HG03354 (cell line): Measurements from ENCODE around the gene SWSAP1.
"Not testable (repeated sequence)": the region's sequence is repeated elsewhere in the genome, so short reads cannot be mapped to it uniquely, and the experiment has no call there.

Experiments
- ATAC-seq: cut with Tn5 transposase; IDR thresholded peaks from one replicate; pipeline ENCODE4 v1.9.1; 2021; ENCODE audit warnings: mild to moderate bottlenecking; ENCODE audit not compliant: unreplicated experiment, poor library complexity, severe bottlenecking

Gene SWSAP1

DNA sequence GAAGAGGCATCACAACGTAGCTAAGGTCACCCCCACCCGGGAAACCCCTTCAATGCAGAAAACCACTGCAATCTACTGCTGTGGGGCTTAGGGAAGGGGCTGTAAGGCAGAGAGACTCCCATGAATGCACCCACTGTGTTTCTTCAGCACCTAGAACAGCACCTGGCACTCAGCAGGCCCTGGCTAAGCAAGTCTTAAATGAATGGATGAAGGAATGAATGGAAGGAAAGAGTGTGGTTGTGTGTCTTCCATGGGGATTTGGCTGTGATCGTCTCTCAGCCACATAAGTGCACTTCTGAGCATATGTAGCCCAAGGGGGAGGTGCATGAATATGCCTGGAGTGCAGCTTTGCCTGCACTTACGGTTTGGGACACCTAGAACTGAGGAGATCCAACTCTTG lies 25.3 kb upstream of the SWSAP1 start:
- no peak for ATAC-seq

DNA sequence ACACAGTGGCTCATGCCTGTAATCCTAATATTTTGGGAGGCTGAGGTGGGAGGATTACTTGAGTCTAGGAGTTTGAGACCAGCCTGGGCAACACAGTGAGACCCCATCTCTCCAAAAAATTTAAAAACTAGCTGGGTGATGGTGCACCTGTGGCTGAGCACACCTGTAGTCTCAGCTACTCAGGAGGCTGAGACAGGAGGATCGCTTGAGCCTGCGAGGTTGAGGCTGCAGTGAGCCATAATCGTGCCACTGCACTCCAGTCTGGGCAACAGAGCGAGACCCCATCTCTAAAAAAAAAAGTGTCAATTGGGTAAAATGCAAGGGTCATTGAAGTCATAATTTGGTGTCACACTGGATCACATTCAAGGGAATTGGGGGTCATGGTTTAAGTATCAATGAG lies 20.4 kb upstream of the SWSAP1 start:
- not testable (repeated sequence) for ATAC-seq

DNA sequence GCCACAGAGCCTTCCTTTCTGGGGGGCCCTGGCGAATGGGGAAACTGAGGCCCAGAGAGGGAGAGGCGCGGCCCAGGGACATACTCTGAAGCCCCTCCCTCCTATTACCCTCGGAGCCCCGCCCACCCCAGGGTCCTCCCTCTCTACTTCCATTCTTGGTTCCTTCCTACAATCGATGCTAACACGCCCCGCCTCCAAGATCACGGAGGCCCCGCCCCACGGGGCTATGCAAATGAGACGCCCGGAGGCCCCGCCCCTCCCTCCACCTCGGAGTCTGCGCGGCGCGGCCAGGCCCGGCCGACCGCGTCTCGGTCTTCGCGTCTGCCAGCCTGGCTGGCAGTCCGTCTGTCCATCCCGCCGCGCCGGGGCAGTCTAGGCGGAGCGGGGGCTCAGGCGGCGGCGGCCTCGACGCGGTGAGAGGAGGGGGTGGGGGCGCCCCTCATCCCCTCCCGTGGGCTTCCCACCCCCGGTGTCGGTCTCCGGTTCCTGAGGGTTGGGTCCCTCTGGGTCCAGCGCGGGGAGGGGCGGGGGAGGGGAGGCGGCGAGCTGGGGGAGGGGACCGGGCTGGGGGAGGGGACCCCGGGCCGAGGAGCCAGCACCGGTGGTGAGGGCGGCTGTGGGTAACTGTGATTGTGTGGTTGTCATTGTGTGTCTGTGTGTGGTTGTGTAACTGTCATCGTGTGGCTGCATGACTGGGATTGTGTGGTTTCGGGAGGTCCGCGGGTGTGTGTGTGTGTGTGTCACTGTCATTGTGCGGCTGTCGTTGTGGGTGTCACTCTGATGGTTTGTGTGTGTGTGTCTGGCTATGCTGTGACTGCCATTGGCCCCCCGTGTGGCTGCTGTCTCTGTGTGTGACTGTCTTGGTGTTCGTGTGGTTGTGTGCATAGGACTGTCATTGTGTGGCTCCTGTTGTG lies 19.0 kb upstream of the SWSAP1 start, which contains the start of gene PLPPR2:
Gene PLPPR2, plus strand, starts transcription at position 273 of the 914 bp plus-strand sequence. CDS start 2,242 bp downstream, outside the sequence.
- ATAC-seq = peak; percentile 55

DNA sequence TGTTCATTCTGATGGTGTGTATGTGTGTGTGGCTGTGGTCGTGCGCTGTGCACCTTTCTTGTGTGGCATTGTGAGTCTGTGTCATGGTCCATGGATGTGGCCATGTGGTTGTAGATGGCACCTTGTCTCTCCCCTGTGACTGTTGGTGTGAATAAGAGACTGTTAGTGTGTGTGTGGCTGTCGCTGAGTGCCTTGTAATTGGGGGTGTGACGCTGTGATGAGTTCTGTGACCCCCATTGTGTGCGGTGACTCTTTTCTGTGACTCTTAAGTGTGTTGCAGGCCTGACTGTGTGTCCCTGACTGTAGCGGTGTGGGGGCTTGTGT lies 18.4 kb upstream of the SWSAP1 start:
- no peak for ATAC-seq

DNA sequence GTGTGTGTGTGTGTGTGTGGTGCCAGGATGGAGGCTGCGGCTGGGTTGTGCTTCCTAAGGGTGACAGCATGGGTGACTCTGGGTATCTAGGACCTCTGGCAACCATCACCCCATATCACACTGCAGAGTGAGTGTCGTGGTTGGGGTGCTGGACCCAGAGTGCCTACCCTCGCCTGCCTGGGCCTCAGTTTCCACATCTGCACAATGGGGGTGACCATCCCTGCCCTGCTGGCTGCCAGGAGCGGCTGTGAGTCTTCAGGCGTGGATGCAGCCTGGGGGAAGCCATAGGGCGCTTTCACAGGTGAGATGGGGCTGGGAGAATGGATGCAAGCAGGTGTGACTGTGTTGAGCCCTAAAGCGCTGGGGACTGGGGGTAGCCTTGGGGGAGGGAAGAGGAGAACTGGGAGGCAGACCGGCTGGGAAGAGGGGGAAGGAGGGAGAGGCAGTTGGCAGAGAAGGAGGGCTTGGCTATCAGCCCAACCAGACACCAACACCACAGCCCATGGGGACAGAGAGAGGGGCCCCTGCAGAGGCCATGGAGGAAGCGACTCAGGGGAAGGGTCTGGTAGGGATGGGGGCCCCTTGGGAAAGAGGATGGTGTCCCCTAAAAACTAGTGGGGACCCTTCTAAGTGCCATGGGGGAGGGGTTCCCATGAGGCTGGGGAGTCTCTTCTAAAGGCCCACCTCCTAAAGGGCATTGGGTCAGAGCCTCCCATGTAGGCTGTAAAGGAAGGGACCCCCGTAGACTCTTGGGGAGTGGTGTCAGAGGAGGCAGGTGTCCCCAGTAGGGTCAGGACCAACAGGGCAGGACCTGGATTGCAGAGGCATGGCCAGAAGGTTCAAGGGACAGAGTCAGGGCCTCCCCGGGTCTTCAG lies 17.6 kb upstream of the SWSAP1 start:
- no peak for ATAC-seq

DNA sequence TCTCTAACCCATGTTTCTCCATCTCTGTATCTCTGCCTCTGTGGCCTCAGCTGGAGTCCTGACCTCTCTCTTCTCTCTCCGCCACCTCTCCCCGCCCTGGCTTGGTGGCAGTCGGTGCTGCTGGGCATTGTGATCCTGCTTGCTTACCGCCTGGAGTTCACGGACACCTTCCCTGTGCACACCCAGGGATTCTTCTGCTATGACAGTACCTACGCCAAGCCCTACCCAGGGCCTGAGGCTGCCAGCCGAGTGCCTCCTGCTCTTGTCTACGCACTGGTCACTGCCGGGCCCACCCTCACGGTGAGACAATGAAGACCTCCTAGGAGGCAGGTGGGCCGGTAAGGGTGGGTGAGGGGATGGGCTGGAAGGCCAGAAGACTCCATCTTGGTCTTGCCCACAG lies 15.0 kb upstream of the SWSAP1 start:
- no peak for ATAC-seq

DNA sequence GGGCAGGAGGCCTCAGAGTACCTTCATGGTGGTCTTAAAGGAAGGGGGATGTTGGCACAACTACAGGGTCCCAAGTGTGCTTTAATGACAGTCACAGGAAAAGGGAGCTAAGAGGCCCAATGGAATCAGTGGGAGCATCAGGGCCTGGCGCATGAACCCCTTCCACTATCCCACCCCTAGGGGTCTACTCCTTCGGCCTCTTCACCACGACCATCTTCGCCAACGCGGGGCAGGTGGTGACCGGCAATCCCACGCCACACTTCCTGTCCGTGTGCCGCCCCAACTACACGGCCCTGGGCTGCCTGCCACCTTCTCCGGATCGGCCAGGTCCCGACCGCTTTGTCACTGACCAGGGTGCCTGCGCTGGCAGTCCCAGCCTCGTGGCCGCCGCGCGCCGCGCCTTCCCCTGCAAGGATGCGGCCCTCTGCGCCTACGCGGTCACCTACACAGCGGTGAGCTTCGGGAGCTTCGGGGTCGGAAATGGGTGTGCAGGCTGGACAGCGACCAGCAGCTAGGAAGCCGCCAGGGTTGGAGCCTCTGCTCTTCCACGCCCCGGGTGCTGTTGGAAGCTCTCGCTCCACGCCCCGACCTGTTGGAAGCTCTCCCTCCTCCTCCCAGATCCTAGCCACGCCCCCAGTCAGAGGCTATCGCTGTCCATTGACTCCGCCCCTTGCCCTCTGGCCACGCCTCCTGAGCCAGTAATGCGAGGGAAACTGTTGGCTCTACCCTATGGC lies 13.3 kb upstream of the SWSAP1 start:
- ATAC-seq = no peak

DNA sequence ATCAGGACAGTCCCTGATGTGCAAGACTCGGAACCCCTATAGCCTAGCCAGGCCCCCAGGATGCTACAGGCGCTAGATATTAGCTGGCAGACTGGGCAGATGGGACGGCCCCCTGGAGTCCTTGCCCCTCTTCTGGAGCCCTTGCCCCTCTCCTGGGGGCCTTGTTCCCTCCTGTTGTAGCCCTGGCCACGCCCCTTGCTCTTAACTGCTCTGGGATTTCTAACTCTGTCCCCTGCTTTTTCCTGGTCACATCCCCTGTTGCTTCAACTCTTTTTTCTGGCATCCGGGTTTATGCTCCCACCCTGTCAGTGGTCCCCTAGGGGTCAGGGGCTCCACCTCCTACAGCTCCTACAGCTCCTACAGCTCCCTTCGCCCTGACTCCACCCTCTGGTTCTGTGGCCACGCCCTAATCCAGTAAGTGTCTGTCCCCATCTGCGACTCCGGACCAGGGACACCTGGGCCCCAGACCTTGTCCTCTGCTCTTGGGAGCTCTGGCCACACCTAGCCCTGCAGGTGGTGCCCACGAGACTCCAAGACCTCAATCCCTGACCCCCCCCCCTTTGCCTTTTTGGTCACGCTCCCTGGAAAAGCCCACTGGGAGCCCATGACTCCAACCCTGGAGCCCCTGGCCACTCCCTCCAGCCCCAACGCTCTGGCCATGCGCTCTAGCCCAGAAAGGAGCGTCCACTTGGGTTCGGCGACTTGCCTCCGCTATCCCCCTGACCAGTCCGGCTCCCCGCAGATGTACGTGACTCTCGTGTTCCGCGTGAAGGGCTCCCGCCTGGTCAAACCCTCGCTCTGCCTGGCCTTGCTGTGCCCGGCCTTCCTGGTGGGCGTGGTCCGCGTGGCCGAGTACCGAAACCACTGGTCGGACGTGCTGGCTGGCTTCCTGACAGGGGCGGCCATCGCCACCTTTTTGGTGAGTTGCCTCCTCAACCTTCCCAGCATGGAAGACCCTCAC lies 12.4 kb upstream of the SWSAP1 start:
- no peak for ATAC-seq

DNA sequence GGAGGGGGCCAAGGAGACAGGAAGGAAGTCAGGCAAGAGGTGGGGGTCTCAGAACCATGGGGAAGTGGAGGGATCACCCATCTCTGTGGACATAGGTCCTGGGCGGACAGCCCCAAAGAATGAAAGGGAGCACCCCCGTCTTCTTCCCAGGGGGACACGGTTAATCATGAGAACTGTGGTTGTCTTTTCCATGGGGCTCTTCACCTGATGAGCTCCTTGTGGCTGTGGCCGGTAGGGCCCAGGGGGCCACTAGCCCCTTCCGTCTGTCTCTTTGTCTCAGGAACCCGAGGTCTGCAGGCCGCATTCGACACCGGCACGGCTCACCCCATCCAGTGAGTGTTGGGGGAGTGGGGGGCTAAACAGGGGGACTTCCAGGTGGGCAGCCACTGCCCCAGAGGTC lies 10.6 kb upstream of the SWSAP1 start:
- ATAC-seq = no peak

DNA sequence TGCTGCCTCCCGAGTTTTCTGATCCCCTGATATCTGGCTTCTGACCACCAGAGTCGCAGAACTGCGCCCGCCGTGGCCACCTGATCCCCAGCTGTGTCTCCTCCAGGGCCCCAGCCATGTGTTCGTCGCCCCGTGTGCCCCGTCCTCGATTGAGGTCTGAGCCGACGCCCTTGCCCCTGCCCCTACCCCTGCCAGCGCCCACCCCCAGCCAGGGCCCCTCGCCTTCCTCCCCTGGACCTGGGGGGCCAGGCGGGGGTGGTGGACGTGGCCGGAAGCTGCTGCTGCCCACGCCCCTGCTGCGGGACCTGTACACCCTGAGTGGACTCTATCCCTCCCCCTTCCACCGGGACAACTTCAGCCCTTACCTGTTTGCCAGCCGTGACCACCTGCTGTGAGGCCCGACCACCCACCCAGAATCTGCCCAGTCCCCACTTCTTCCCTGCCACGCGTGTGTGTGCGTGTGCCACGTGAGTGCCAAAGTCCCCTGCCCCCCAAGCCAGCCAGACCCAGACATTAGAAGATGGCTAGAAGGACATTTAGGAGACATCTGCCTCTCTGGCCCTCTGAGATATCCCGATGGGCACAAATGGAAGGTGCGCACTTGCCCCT lies 10.1 kb upstream of the SWSAP1 start:
- ATAC-seq = no peak

DNA sequence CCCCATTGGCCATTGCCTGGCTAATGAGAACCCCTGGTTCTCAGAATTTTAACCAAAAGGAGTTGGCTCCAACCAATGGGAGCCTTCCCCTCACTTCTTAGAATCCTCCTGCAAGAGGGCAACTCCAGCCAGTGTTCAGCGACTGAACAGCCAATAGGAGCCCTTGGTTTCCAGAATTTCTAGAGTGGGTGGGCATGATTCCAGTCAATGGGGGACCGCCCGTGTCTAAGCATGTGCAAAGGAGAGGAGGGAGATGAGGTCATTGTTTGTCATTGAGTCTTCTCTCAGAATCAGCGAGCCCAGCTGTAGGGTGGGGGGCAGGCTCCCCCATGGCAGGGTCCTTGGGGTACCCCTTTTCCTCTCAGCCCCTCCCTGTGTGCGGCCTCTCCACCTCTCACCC lies 9.5 kb upstream of the SWSAP1 start:
- ATAC-seq = no peak

DNA sequence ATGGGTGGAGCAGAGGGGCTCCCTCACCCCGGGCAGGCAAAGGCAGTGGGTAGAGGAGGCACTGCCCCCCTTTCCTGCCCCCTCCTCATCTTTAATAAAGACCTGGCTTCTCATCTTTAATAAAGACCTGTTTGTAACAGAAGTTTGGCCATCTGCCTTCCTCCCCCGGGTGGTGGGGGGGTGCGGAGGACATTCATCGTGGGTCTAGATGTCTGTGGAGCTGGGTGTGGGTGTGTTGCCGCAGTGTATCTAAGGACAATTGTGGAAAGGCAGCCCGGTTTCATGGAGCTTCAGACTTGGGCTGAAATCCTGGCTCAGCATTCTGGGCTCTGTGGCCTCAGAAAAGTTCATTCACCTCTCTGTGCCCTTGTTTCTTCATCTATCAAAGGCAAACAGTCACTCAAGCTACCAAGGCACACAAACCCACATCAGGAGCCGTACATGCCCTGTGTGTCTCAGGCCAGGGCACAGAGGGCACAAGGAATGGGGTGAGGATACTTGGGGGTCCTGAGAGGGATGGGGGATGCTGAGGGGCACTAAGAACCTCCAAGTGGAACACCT lies 8.8 kb upstream of the SWSAP1 start:
- no peak for ATAC-seq

DNA sequence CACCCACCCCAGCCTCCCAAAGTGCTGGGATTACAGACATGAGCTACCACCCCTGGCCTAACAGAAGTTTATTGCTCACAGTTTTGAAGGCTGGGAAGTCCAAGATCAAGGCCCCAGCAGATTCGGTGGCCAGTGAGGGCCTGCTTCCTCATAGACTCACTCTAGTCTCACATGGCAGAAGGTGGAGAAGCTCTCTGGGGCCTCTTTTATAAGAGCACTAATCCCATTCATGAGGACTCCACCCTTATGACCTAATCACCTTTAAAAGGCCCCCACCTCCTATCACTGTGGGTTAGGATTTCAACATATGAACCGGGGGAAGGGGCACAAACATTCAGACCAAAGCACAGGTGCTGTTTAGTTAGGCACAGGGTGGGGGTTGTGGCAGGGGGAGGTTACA lies 6.9 kb upstream of the SWSAP1 start:
- ATAC-seq = no peak

DNA sequence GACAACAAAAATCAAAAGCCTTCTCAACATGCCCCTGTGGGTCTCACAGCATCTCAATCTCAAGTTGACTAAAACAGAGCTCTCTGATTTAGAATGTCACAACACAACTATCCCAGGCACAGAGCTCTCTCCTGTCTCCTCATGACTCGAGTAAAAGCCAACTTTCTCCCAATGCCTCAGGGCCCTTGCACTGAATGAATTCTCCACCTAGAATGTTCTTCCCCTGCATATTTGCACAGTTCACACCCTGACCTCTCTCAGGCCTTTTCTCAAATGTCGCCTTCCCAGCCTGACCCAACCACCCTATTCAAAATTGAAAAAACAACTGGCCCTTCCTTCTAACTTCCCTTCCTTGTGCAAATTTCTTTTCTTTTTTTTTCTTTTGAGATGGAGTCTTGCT lies 3.7 kb upstream of the SWSAP1 start:
- no peak for ATAC-seq

DNA sequence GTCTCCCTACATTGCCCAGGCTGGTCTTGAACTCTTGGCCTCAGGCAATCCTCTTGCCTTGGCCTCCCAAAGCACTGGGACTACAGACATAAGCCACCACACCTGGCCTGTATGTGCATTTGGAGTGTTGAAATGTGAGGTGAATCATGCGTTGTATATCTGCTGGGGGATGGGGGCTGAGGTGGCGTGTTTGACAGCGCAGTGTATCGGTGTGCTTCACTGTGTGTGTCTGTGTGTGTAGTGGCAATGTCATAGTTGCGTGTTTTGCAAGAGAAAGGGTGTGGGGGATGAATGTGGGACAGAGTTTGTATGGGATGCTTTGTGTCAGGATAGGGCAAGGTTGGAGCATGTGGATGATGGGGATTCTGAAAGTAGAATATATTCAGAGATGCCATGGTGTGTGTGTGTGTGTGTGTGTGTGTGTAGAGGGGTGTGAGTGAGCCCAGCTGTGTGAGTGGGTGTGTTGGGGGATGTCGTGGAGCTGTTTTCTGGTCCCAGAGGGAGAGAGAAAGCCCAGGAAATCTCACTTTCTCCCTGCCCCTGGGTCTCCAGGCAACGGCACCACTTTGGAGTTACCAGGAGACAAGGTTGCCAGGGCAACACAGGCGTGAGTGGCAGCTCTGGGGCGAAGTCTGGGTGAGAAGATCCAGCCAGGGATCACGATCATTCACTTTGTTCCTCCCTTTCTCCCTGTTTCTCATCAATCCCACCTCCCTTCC lies 1.1 kb upstream of the SWSAP1 start:
- no peak for ATAC-seq

DNA sequence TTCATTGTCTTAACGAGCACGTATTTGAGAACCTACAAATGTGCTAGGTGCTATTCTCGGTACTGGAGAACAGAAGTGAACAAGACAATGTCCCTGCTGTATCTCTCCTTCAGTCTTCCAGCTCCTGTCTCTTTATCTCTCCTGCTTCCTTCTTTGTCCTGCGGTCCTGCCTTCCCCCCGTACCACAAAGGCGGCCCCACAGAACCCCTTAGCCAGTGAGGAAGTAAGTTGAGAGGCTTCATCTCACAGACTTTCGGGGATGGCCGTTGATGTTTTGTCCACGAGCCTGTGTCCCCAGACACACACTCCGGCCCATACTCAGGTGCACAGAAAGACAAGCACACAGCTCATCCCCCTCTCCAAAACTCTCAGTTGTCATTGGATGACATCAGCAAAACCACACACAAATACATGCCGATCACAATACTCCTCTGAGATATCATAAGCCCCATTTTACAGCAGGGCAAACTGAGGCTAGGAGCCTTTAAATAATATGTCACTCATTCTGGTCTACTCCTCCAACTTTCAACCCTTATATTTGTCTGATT lies 507 bp upstream of the SWSAP1 start:
- ATAC-seq = no peak

DNA sequence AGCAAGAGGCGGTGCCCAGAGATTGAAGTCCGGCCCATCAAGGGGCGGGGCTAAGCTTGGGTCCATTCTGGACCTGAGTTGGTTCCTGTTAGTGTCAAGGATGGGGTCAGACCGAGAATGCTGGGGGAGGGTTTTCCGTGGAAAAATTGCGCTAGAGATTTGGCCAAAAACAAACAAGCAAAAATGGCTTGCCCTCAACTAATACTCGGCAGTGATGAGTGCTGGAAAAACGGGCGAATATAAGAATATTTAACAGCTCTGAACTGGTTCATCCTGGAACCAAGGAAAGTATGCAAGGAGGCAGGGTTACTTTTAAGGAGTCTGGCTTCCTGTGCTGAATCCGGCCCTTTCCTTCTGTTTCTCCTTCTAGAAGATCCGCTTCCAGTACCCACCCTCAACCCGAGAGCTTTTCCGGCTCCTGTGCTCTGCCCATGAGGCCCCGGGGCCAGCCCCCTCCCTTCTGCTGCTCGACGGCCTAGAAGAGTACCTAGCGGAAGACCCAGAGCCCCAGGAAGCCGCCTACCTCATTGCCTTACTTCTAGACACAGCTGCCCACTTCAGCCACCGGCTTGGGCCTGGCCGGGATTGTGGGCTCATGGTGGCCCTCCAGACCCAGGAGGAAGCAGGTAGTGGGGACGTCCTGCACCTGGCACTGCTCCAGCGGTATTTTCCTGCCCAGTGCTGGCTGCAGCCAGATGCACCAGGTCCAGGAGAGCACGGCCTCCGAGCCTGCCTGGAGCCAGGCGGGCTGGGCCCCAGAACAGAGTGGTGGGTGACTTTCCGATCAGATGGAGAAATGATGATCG lies 880 bp downstream of the SWSAP1 start:
- no peak for ATAC-seq
